Muscle of back (tissue), 11 donors: Measurements from ENCODE around the gene IPMK. TPM values are rescaled to one million over a fixed set of nuclear protein-coding genes. Genes with fewer than 3 reads are reported as not detected.

Source experiments
- DNase-seq, 3 donors: peaks; one replicate each; pipeline versions ENCODE4 v3.0.0 to v3.0.0-alpha.2; 2013
- polyA plus RNA-seq, 10 donors: library from polyadenylated mRNA; unstranded; fragments of 120-200 nt; gene quantifications; one replicate each; pipeline ENCODE4 v1.2.1, GENCODE V29; 2013; ENCODE audit not compliant: insufficient read length in 10 of 10

IPMK gene
- polyA plus RNA-seq, 10 donors = 3.4 to 5.8 (median 4.4) TPM

DNA sequence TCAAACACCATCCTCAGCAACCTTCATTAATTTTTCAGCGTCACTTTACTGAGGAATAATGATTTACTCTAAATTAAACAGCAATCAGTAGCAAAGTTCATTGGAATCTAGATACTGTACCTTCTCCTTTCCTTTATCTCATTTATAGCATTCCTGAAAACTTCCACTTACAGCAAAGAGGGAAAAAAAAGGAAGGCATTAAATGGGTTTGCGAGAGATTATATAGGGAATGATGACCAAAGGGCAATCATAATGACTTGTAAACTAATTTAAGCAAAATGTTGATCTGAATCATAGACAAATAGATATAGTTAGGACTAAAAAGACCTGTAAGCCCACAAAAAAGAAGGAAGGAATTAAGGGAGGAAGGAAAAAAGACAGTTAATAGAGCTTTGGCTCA is 42.0 kb downstream of the IPMK start:
- DNase-seq = no peak

DNA sequence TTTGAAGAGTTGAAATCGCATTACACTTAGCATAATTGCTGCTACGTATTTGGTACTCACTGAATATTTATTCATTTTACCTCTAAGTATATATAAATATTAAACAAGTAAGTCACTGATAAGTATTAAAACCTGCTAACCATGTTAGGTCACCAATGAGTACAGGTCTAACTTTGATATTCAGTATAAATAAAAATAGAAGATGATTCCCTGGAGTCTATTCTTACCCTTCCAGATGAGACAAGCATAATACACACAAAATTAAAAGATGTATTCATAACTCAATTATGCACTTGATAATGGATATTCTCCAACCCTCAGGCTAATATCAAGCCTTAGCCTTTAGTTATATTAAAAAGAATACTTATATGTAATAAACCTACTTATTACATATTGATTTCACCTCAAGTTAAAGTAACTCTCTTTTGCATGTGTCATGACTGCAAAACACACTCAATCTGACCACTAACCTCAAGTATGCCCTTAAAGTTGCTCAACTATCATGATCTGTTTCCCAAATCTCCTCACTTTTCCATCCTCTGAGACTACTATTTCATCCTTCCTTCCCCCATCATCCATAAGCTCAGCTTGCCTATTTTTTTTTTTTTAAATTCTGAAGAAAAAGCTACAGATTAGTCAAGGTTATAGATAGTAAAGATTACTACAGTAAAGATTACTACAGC is 46.8 kb downstream of the IPMK start:
- peak in 1 of 3 donors; percentile 26 for DNase-seq

DNA sequence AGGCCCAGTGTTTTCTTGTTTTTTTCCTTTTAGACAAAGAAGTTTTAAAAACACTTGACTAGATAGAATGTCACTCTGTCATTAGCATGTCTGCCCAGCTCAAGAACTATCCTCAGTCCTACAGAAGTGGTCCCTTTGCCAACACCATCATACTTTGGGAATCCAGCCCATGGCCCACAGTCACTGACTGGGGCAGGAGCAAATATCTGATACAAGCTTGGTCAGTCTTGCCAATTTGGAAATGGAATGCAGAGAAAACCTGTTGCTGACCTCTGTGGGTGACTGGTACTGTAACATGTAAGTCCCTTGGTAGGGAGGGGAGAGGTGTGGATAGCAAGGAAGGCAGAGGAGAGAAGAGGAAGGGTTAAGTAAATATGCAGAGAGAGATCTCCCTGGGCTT is 47.8 kb downstream of the IPMK start:
- DNase-seq = no peak

DNA sequence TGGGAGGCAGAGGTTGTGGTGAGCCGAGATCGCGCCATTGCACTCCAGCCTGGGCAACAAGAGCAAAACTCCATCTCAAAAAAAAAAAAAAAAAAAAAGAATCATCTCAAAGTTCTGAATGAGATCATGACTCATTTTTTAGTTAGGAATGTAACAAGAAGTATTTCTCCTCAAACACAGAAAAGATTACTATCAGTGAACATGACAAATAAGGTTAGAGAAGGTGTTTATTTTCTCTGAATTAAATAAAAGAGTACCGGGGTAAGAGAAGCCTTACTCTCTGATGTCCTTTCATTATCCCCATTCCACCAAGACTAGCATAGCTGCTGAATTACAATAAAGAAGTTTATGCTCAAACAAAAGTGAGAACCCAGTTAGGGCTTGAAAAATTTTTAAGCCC is 50.1 kb downstream of the IPMK start:
- no peak for DNase-seq

DNA sequence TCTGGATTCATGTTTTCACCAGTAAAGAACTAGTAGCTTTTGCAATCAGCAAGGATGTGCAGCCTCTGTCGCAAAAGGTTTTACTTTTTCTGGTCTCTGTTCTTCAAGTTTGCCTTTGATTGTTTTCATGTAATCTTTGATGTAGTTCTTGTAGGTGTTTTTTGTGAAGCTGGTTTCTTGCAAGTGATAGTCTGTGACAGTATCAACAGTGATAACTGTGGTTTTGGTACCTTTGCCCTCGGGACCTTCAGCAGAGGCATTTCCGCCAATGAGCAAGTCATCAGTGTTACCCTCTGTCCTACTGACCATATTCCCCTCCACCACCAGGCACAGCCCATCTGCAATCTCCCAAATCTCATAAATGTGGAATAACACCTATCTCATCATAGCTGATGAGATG is 55.1 kb downstream of the IPMK start:
- no peak for DNase-seq

DNA sequence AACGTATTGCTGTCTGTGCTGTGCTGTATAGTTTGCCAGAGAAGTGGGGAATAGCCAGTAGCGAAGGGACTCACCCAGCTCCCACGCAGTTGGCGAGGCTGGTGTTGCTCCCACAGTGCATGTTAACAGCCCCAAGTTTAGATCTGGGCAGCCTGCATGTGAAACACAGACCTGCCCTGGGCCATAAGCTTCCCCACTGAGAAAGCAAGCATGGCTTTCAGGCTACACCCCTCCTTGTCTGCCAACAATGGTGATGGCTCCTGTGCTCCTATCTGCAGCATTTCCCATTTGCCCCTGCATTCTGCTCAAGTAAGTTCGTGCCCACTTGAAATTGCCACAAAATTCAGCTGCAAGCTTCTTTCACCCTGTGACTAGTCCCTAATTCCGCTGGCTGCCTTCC is 57.5 kb downstream of the IPMK start:
- DNase-seq = no peak

DNA sequence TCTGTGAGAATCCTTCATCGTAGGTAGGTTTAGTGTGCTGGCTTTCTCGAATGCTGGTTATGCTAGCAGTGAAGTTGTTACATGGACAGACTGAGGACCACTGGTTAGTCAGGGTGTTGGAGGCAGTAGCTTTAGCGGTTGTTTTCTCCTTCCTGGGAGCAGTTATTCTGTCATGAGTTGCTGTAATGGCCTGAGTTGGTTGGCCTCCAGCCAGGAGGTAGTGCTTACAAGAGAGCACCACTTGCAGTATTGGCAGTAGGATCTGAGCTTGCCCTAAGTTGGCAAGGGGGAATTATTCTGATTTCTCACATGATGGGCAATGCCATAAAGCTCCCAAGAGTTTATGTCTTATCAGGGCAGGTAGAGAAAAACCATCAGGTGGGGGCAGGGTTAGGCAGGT is 58.0 kb downstream of the IPMK start:
- DNase-seq = no peak

DNA sequence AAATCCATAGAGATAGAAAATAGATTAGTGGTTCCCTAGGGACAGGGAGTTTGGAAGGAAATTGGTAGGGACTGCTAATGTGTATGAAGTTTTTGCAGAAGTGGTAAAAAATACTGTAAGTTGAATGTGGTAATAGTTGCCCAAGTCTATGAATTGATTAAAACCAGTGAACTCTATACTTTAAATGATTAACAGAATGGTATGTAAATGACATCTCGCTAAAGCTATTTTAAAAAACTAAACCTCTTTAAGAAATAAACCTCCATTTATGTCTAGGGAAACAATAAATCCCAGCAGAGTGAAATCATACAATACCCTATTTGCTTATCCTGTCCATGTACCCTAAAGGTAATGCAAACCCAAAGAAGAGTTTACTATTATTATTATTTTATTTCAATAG is 61.4 kb downstream of the IPMK start:
- no peak for DNase-seq

DNA sequence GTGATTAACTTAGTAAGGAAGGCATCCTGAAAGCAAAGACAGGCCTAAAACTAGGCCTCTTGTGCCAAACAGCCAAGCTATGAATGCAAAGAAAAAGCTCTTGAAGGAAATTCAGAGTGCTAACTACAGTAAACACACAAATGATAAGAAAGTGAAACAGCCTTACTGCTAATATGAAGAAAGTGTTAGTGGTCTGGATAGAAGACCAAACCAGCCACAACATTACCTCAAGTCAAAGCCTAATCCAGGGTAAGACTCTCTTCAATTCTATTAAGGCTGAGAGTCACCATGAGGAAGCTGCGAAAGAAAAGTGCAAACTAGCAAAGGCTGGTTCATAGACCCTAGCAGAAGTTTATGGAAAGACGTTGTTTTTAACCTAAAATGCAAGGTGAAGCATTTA is 66.0 kb downstream of the IPMK start:
- DNase-seq = no peak

DNA sequence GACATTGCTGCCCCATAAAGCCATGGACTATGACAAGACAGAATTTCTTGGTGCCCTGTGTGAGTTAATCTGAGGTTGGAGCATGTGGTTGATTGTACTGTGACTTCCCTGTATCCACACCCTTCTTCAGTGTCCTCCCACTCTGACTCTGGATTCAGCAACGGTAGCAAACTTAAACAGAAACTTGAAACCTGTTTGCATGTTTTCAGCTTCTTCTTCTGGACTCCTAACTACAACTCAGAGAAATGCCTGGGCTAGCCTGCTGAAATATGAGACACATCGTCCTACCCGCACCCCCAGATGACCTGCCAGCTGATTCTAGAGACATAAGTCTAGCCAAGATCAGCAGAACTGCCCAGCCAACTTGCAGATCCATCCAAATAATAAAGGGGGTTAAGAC is 78.4 kb downstream of the IPMK start:
- DNase-seq = peak in 2 of 3 donors; percentile 22 to 24

DNA sequence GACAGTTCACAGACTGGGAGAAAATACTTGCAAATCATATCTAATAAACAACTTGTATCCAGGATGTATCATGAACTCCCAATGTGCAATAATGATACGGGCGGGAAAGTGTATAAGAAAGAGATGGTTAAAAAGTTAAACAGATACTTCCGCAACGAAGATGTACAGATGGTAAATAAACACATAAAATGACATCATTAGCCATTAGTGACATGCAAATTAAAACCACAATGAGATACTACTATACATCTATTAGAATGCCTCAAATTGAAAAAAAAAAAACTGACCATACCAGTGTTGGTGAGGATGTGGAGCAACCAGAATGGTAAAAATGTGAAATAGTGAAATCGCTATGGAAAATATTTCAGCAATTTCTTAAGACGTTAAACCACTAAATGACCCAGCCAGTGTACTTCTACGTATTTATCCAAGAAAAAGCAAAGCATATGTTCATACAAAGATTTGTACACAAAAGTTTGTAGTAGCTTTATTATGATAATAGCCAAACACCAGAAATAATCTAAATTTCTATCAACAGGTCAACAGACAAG is 83.5 kb downstream of the IPMK start:
- no peak for DNase-seq

DNA sequence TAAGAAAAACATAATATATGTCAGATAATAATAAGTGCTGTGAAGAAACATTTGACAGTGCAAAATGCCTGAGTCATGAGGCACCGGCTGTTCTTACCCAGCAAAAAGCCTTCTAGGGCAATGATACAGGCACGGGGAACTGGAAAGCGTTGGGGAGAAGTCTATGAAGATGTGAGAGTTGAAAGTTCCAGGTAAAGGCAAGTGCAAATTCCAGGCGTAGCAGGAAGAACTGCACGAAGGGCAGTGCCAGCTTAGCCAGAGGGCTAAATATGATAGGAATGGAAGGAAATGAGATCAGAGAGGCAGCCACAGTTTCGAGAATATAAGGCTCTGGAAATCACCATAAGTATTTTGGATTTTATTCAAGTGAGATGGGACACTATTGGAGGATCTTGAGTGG is 87.0 kb downstream of the IPMK start:
- DNase-seq = no peak

DNA sequence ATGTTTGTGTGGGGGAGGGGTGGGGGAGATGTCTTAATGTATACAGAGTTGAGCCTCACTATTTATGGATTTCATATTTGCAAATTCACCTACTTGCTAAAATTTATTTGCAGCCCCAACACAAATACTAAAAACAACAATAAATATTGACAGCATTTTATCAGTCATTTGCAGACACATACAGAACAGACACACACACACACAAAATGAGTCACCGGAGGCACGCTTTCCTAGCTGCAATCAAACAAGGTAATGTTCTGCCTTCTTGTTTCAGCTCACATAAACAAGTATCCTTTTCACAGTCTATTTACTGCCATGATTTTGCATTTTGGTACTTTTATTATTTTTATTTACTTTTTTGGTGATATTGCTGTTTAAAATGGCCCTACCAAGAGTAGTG is 88.5 kb downstream of the IPMK start:
- no peak for DNase-seq

DNA sequence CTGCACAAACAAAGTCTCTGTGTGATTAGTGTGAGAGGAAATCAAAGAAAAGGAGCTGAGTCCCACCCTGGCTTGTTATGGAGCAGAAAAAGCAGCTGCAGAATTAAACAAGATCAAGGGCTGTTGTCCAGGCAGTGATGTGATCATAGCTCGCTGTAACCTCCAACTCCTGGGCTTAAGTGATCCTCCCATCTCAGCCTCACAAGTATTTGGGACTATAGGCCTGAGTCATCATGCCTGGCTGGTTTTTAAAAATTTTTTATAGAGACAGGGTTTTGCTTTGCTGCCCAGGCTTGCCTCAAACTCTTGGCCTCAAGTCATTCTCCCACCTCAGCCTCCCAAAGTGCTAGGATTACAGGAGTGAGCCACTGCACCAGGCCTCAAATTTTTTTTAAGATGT is 88.9 kb downstream of the IPMK start:
- peak in 1 of 3 donors; percentile 24 for DNase-seq

DNA sequence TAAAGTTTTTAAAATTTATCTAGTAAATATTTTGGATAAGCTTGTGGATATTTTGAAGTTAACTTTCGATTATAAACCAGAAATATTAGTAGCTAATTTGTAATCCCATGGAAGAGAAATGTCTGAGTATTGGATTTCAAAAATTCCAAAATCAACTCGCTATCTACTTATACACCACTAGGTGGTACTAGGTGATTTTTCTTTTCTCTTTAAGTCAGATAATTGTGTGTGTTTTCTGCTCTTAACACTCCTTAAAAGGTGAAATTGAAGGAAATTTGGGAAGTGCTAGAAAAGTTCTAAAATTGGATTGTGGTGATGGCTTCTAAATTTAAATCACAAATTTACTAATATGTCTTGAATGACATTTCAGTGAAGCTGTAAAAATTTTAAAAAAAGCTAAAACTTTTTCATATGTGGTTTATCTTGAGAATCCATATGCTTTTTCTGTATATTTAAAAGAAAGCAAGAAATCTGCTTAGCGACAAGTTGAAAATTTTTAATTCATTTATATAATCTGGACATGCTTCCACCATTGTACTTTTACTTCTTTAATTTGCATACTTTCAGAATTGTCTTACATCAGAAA is 90.2 kb downstream of the IPMK start:
- peak in 1 of 3 donors; percentile 28 for DNase-seq

DNA sequence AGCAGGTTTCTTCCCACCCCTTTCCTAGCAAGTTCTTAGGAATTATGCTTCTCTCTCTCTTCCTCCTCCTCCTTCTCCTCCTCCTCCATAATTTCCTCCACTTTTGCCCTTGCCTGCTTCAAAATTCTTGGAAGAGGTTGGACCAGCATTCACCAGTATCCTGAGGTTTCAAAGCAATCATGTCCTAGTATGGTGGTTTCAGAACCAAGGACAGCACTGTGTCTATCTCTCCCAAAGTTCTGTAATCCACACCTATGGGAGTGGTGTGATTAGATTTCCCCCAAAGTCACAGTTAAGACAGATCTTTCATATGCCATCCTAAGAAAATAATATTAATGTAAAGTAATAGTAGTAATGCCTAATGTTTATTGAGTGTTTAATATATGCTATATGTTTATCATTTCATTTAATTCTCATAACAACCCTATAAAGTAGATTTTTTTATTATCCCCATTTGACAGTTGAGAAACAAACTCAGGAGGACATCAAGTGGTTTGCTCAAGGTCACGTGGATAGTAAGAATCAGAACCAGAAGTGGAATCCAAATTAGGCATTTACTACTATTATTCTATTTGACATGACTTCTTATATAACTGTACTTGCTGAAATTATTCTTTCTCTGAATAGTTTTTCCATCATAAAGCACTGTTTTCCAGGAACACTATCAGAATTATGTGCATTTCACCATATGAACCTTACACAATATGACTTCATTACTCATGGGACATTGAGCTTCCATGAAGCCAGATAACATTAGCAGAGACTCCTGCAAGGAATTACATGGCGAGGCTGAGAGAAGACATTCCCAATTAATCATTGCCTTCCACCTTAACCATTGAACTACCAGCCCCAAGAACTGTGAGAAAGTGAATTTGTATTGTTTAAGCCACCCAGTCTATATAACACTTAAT is 91.4 kb downstream of the IPMK start:
- peak in 2 of 3 donors; percentile 24 to 48 for DNase-seq

DNA sequence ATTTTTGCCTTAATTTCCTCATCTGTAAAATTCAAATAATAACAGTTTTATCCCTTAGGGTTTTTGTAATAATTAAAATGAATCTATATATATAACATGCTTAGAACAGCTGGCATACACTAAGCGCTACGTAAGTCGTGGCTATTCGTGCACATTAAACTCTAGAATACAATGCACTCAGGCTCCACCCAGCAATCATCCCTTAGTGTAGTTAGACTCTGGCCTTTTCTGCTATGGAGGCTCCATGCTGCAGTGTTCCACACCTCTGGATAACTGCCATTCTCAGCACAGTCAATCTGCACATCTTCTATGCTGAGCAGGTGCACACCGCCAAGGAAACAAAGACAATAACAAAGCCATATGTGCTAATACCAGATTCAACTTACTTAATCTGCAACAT is 92.9 kb downstream of the IPMK start:
- no peak for DNase-seq

DNA sequence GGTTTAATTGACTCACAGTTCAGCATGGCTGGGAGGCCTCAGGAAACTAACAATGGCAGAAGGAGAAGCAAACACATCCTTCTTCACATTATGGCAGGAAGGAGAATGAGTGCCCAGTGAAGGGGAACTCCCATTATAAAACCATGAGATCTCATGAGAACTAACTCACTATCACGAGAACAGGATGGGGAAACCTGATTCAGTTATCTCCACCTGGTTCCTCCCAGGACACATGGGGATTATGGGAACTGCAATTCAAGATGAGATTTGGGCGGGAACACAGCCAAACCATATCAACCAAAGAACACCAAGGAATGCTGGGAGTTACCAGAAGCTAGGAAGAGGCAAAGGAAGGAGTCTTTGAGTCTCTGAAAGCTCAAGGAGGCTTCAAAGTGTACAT is 94.3 kb downstream of the IPMK start:
- no peak for DNase-seq

DNA sequence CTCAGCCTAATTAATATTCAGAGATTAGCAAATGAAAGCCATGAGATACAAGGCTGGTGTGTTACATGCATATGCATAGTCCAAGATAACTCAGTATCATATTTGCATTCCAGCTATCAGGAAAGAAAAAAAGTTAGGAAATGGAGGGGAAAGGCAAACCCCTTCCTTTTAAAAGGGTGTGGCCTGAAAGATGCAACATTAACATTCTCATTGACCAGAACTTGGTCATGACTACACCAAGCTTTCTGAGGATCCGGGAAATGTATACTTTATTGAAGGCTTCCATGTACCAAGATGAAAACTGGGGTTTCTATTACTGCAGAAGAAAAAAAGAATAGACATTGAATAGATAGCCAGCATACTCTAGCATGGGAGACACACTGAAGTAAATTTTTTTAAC is 96.5 kb downstream of the IPMK start:
- DNase-seq = no peak

DNA sequence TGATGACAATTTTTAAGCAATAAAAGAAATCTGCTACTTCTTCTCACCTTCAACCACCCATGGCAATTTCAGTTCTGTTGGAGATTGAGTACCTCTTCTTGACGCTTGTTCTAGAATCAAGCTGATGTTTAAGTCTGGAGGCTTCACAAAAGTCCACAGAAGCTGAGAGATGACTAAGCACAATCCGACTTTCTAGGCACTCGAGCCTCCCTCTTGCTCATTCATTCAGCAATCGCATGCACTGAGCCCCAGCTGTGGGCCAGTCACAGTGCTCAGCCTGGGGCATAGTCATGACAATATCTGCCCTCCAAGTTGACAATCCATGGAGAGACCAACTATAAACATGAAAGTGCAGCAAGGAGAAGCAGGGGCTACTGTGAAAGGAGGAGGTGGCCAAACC is 103.2 kb downstream of the IPMK start:
- no peak for DNase-seq

DNA sequence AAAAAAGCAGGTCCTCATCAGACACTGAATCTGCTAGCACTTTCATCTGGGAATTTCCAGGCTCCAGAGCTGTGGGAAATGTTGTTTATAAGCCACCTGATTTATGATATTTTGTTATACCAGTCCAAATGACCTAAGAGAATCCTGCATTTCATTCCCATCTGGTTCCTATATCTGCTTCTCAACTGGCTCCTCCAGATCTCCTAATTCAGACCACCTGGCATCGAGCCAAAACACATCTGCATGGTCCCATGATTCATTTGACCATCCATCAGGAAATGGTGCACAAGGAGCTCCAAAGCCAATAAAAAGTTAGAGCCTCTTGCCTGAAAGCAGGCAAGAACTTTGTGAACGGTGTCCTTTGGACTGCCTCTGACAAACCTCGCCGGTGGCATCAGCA is 108.9 kb downstream of the IPMK start:
- peak in 1 of 3 donors; percentile 53 for DNase-seq

DNA sequence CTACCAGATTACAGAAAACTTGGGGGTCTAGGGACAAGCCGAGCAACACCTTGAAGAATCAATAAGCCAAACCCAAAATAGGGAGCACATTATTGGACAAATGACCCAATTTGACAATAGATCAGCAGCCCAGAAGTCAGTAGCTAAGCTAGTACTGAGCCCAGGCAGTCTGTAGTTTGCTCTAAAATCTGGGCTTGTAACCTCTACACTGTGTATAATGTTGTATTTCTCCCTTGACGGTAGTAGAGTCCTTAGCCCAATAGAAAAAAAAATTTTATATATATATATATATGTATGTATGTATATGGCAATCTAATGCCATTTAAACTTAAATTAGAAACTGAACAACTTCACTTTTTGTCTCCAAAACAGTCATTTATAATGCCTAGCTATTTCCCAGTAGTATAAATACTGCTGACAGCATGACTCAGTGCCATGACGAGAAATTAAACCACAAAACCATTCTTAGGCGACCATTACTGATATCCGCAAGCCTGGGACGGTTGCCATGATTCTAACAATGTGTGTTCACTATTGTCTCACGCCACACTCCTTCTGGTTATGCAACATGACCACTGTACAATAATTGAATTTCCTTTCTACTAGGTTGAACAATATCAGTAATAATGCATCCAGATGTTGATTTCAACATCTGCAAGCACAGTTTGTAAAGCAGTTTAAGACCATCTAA is 110.5 kb downstream of the IPMK start:
- DNase-seq = peak in 2 of 3 donors; percentile 23 to 96
